SW480 (cell line): Measurements from ENCODE around the gene MAGI2.
"Not testable (repeated sequence)": the region's sequence is repeated elsewhere in the genome, so short reads cannot be mapped to it uniquely, and the experiment has no call there.

ENCODE experiments used
- DNase-seq: peaks from one replicate; pipeline ENCODE4 v3.0.0-alpha.2; 2016; ENCODE audit warnings: low spot score

MAGI2 gene

GRCh38 chr7:78635026-78635793, 818.3 kb downstream of the MAGI2 start:
- DNase-seq: no peak

DNA sequence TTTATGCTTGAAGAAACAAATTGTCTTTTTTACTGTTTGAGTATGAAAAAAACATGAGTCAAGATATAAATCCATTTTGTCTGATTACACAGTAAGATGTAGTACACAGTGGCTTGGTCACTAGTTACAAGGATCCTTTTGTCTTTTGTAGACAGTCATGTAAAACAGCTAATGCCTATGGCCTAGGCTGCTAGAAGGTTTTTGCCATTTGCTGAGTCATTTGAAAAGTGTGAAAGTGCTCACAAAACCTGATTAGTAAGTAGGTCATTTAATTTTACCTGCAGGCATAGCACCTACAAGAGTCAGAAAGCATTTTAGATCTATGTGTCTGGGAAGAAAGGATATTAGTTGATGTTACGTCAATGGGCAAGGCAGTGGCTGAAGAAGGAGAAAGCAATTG, 819.4 kb downstream of the MAGI2 start:
- no peak for DNase-seq

- peak; percentile 41 for DNase-seq
These were observed 832.5 kb downstream of the MAGI2 start for GRCh38 chr7:78620920-78621319.

DNA sequence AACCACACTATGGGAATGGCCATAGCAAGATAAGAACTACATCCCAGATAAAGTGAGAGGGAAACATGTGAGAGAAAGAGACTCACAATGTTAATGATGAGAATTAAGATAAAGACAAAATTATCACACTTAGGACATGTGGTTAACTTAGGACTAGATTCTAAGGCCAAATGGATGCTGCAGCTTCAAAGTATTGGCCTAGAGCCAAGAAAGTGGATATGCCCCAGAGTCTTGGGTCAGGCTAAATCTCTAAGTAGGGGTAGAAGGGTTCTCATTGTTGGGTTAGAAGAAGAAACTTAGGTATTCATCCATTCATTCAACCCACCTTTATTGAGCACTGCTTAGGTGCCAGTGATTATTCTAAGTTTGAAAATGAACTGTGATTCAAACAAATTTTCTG, 836.9 kb downstream of the MAGI2 start:
- DNase-seq: no peak

- DNase-seq: no peak
These were observed 844.2 kb downstream of the MAGI2 start for GRCh38 chr7:78609281-78609680.

GRCh38 chr7:78607099-78607498, 846.4 kb downstream of the MAGI2 start:
- DNase-seq: no peak

- no peak for DNase-seq
These were observed 848.3 kb downstream of the MAGI2 start for GRCh38 chr7:78605119-78605518.

- no peak for DNase-seq
These were observed 851.7 kb downstream of the MAGI2 start for GRCh38 chr7:78601728-78602127.

- DNase-seq: no peak
These were observed 859.3 kb downstream of the MAGI2 start for GRCh38 chr7:78594156-78594555.

DNA sequence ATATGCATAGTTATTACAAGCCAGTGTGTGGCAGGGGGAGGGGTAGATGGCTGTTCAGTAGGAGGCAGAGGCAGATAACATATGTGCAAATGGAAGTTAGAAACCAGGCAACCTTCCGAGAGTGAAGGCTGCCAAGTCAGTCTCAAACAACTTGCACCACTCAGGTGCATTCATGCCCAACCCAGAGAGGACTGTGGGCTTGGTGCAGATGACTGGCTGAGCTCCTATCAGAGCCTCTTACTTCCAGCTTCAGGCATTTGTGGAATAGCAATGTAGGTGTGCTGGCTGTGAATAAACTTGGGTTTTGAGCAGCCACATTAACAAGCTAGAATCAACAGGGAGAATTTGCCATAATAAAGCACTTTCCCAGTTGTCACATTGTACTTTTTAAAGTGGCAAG, 865.1 kb downstream of the MAGI2 start:
- DNase-seq: no peak

DNA sequence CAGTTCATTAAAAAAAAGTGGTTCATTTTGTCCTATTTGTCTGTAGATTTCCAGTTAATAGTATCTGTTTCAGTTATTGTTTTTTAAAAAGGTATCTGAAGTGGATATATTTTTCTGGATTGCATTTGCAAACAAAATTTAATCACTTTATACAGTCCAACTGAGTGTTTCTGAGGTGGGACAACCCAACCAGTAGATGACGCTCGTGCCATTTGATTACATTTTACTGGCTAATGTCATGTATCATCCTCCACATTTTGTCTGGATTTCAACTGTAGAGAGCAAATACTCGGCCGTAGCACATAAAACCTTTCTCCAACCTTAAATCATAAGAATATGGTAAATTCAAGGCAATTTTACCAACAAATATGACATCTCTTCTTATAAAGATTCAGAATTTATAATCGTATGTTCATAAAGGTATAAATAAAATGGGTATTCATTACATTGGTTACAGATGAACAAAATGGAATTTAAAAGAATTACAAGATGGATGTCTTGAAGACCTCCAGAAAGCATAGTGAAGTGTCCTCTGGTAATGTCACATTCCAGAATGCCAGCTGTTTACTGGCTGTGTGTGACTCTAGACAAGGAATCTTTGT, 865.9 kb downstream of the MAGI2 start:
- DNase-seq: peak; percentile 59

- DNase-seq: no peak
These were observed 867.5 kb downstream of the MAGI2 start for GRCh38 chr7:78585980-78586379.

GRCh38 chr7:78578686-78579085, 874.8 kb downstream of the MAGI2 start:
- DNase-seq: no peak

DNA sequence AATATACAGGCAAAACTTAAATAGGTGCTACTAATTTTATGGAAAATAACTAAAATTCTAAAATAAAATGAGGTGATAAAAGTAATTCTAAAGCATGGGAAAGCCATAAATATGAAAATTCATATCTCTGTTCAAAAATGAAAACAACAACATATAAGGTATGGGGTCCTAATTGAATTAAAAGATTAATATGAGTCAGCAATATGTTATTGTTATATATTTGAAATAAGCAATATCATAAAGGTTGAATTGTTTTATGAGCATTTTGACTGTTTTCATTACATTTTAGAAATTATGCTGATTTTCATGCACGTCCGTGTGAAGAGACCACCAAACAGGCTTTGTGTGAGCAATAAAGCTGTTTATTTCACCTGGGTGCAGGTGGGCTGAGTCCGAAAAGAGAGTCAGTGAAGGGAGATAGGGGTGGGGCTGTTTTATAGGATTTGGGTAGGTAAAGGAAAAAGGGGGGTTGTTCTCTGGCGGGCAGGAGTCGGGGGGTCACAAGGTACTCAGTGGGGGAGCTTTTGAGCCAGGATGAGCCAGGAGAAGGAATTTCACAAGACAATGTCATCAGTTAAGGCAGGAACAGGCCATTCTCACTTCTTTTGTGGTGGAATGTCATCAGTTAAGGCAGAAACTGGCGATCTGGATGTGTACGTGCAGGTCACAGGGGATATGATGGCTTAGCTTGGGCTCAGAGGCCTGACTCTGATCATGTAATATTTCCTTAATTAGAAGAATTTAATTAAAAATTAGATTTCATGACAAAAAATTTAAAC, 876.1 kb downstream of the MAGI2 start:
- not testable (repeated sequence) for DNase-seq

DNA sequence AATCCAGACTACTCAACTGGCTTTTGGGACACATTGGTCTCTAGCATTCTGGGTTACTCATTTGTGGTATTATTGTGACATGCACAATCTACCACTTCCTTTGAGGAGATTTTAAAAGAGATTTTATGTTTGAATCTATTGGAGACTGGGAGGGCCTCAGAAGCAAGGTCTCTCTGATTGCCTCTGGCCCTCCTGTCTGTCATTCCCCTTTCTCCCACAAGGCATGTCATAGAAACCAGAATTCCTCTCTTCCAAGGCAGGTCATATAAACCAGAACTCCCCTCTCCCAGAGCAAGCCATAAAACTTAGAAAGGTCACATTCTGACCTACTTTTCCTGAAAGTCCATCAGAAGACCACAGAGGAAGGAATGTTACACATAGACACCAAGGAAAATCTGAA, 877.2 kb downstream of the MAGI2 start:
- DNase-seq: peak; percentile 21

GRCh38 chr7:78571292-78571691, 882.2 kb downstream of the MAGI2 start:
- no peak for DNase-seq

DNA sequence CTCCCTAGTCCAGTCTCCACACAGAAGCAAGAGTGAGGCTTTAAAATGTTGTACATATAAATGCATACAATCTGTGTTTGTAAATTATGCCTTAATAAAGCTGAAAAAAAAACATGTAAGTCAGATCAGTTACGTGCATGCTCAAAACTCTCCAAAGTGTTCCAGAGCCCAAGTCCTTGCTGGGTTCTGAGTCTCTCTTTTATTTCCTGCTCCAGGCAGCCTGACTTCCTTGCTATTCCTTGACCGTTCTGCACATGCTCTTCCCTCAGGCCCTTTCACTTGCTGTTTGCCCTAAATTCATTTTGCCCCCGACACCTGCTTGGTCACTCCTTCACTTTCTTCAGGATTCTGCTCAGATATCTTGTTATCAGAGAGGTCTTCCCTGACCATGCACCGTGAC, 884.8 kb downstream of the MAGI2 start:
- DNase-seq: no peak

DNA sequence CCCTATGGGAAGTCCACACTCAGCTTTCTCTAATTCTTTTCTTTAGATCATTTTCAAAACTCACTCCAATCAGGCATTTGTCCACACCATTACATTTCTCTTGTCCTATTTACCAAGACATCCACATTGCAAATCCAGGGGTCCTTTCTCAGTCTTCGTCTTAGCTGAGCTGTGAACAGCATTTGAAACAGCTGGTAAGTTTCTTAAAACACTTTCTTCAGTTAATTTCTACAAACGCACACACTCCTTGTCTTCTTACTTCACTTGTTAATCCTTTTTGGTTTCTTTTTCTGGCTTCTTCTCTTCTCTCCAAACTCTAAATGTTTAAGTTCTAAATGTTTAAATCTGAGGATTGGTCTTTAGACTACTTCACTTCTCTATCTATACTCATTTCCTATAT, 885.6 kb downstream of the MAGI2 start:
- no peak for DNase-seq

- DNase-seq: no peak
These were observed 887.7 kb downstream of the MAGI2 start for GRCh38 chr7:78565784-78566183.

DNA sequence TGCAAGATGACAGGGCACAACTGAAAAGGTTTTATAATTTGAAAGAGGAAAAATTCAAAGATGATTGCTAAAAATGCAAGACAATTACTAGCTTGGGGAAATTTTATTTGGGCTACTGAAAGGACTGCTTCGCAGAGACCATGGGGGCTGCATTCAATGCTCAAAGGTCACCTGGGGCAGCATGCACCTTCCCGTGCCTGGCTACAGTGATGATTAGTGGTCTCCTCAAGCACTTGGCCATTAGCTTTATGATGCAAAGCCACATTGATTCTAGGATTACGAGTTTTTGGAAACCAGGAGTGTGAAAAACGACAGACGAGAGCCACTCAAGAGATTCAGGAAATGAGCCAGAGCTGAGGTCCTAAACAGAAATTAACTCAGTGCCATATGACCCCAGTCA, 890.3 kb downstream of the MAGI2 start:
- no peak for DNase-seq

GRCh38 chr7:78562191-78562590, 891.3 kb downstream of the MAGI2 start:
- DNase-seq: no peak

GRCh38 chr7:78558566-78558965, 894.9 kb downstream of the MAGI2 start:
- peak; percentile 28 for DNase-seq

- no peak for DNase-seq
These were observed 909.5 kb downstream of the MAGI2 start for GRCh38 chr7:78543976-78544375.
